ENCODE measurements around the gene CBLN2. TPM values are rescaled to one million over a fixed set of nuclear protein-coding genes. Genes with fewer than 3 reads are reported as not detected.

The CBLN2 gene
- total and polyA plus RNA-seq, 11 donors, result 0.08 to 3.7 TPM; not detected in 9

GRCh38 chr18:72572896-72573295, 28.8 kb upstream of the CBLN2 start:
- WGBS, 4 donors, result 62 to 76% (median 73%) methylated on average over 2 of the region's 2 CpGs
- intact Hi-C loops (cut with DNase I), result no loop called here

GRCh38 chr18:72566290-72566689, 22.1 kb upstream of the CBLN2 start:
- ATAC-seq (no peak), DNase-seq (no peak)
- Histone ChIP-seq H3K27me3 (no peaks in the 10 kb centered on the region), H3K4me3 (no peak overlapping the region), H3K36me3 (no peaks in the 10 kb centered on the region), H3K27ac (no peak overlapping the region), H3K9me3 (peaks cover 0 to 24% (median 5%) of the 10 kb centered on the region in 12 donors), H3K4me1 (no peaks in the 10 kb centered on the region)
- 78 to 96% (median 84%) methylated on average over 3 of the region's 3 CpGs for WGBS, 4 donors
- intact Hi-C loops (cut with DNase I), result no loop called here
- TF ChIP-seq POLR2A (IDR thresholded peaks at IDR 0.05) (no peak), CTCF (IDR thresholded peaks at IDR 0.05) (no peak)

More at GRCh38 chr18:72572896-72573295, 28.8 kb upstream of the CBLN2 start:
- Histone ChIP-seq H3K27me3 (no peaks in the 10 kb centered on the region), H3K27ac (no peak overlapping the region), H3K4me3 (no peak overlapping the region), H3K36me3 (no peaks in the 10 kb centered on the region), H3K4me1 (no peaks in the 10 kb centered on the region), H3K9me3 (no peaks in the 10 kb centered on the region)
- TF ChIP-seq CTCF (IDR thresholded peaks at IDR 0.05) (no peak), POLR2A (IDR thresholded peaks at IDR 0.05) (no peak)
- DNase-seq (no peak), ATAC-seq (no peak)

- H3K36me3 ChIP-seq, result no peaks in the 10 kb centered on the region
- H3K27me3 ChIP-seq, result no peaks in the 10 kb centered on the region
- WGBS, 4 donors, result 54 to 74% (median 59%) methylated on average over 1 of the region's 1 CpG
- no peaks in the 10 kb centered on the region for H3K9me3 ChIP-seq
- TF ChIP-seq POLR2A (IDR thresholded peaks at IDR 0.05) (no peak), CTCF (IDR thresholded peaks at IDR 0.05) (no peak)
- intact Hi-C loops (cut with DNase I), result no loop called here
- ATAC-seq (no peak), DNase-seq (no peak)
- no peak overlapping the region for H3K27ac ChIP-seq
- no peak overlapping the region for H3K4me3 ChIP-seq
- no peaks in the 10 kb centered on the region for H3K4me1 ChIP-seq
Measured at GRCh38 chr18:72555968-72556367, 11.8 kb upstream of the CBLN2 start.

GRCh38 chr18:72555101-72555500, 11.0 kb upstream of the CBLN2 start:
- Histone ChIP-seq H3K4me3 (no peak overlapping the region), H3K4me1 (no peaks in the 10 kb centered on the region), H3K27ac (no peak overlapping the region), H3K9me3 (no peaks in the 10 kb centered on the region), H3K27me3 (peaks cover 0 to 4% (median 0%) of the 10 kb centered on the region in 9 donors), H3K36me3 (no peaks in the 10 kb centered on the region)
- intact Hi-C loops (cut with DNase I), result no loop called here
- no peak for DNase-seq
- 58 to 68% (median 61%) methylated on average over 7 of the region's 7 CpGs for WGBS, 4 donors
- TF ChIP-seq CTCF (IDR thresholded peaks at IDR 0.05), result no peak
- TF ChIP-seq POLR2A (IDR thresholded peaks at IDR 0.05), result no peak
- ATAC-seq, result no peak
